ENCODE measurements around the gene HMSD.

DNA sequence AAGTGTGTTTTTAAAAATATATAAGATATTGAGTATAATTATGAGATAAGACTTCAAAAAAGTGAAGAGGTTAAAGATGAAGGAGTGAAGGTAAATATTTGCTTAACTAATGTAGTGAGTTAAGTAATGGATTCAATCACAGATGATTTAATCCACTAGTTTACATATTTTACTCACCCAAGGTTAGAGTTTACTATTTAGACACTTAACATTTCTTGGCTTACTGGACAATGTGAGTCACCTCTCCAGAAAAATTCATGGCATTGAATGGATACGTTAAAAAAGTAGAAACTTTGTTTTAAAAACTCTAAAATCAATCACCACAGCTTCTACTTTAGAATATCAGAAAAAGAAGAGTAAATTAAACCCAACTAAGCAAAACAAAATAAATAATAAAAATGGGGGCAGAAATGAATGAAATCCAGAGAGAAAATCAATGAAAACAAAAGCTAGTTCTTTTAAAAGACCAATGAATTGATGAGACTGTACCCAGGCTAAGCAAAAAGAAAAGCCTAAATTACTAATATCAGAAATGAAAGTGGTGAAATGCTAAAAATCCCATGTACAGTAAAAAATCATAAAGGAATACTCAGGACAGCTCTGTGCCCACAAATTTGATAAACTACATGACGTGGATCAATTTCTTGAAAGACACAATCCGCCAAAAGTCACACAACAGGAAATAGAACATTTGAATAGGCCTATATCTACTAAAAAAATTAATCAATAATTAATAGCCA lies 1.9 kb upstream of the HMSD start:
- TF ChIP-seq, protein P1, sequence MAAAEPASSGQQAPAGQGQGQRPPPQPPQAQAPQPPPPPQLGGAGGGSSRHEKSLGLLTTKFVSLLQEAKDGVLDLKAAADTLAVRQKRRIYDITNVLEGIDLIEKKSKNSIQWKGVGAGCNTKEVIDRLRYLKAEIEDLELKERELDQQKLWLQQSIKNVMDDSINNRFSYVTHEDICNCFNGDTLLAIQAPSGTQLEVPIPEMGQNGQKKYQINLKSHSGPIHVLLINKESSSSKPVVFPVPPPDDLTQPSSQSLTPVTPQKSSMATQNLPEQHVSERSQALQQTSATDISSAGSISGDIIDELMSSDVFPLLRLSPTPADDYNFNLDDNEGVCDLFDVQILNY (CRISPR knock-in tag; IDR thresholded peaks at IDR 0.05): no peak
- TF ChIP-seq GABPB1 (CRISPR knock-in tag; IDR thresholded peaks at IDR 0.05) (no peak), CTCF (IDR thresholded peaks at IDR 0.05) (no peak), USF1 (CRISPR knock-in tag; IDR thresholded peaks at IDR 0.05) (no peak), IRF2 (CRISPR knock-in tag; IDR thresholded peaks at IDR 0.05; ENCODE audit: borderline replicate concordance, low read depth) (no peak), SMAD4 (CRISPR knock-in tag; IDR thresholded peaks at IDR 0.05) (no peak)
- TF ChIP-seq, protein P2, sequence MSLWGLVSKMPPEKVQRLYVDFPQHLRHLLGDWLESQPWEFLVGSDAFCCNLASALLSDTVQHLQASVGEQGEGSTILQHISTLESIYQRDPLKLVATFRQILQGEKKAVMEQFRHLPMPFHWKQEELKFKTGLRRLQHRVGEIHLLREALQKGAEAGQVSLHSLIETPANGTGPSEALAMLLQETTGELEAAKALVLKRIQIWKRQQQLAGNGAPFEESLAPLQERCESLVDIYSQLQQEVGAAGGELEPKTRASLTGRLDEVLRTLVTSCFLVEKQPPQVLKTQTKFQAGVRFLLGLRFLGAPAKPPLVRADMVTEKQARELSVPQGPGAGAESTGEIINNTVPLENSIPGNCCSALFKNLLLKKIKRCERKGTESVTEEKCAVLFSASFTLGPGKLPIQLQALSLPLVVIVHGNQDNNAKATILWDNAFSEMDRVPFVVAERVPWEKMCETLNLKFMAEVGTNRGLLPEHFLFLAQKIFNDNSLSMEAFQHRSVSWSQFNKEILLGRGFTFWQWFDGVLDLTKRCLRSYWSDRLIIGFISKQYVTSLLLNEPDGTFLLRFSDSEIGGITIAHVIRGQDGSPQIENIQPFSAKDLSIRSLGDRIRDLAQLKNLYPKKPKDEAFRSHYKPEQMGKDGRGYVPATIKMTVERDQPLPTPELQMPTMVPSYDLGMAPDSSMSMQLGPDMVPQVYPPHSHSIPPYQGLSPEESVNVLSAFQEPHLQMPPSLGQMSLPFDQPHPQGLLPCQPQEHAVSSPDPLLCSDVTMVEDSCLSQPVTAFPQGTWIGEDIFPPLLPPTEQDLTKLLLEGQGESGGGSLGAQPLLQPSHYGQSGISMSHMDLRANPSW (CRISPR knock-in tag; conservative IDR thresholded peaks at IDR 0.05; ENCODE audit: low read depth): no peak
- TF ChIP-seq, protein P3, sequence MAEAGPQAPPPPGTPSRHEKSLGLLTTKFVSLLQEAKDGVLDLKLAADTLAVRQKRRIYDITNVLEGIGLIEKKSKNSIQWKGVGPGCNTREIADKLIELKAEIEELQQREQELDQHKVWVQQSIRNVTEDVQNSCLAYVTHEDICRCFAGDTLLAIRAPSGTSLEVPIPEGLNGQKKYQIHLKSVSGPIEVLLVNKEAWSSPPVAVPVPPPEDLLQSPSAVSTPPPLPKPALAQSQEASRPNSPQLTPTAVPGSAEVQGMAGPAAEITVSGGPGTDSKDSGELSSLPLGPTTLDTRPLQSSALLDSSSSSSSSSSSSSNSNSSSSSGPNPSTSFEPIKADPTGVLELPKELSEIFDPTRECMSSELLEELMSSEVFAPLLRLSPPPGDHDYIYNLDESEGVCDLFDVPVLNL (CRISPR knock-in tag; IDR thresholded peaks at IDR 0.05; ENCODE audit: borderline replicate concordance, low read depth): no peak
